Mucosa of gallbladder (tissue), 1 donor: ENCODE measurements around the gene NISCH. TPM values are rescaled to one million over a fixed set of nuclear protein-coding genes. Genes with fewer than 3 reads are reported as not detected.

Experiments used
- DNase-seq: peaks from one replicate; pipeline ENCODE4 v3.0.0-alpha.2; 2020; ENCODE audit warnings: low spot score
- total RNA-seq: library from RNA; stranded (reverse); gene quantifications from one replicate; pipeline ENCODE4 v1.2.1, GENCODE V29; 2021
- donor health status: DM: no; HTN: no; CAD: no.

Gene NISCH
- total RNA-seq, 1 donor from 2014 or later = 111 TPM

DNA sequence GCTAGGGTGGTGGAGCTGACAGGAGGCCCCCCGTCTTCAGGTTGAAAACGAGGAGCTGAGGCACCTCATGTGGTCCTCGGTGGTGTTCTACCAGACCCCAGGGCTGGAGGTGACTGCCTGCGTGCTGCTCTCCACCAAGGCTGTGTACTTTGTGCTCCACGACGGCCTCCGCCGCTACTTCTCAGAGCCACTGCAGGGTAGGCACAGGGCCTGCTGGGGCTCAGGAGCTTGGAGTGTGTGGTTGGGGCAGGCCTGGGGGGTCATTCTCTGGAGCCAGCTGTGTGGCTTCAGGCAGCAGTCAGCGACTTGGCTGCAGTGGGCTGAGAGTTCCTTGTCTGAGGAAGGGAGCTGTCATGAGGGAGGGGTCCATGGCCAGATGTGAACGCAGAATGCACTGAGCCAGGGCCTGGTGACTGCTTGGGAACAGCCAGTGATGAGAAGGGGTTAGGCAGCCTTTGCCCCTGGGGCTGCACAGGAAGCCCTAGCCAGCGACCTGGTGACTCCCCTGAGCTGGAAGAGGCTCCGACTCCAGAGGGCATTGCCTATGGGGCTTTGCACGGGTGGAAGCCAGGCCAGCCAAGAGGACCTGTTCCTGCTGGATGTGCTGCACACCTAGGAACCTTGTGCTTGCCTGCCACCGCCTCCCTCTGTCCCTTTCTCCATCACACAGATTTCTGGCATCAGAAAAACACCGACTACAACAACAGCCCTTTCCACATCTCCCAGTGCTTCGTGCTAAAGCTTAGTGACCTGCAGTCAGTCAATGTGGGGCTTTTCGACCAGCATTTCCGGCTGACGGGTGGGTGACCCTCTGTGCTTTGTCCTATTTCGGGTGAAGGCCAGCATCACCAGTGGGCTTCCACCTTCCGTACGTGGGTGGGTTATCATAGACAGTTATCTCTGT, 34.9 kb downstream of the NISCH start:
- DNase-seq = no peak

DNA sequence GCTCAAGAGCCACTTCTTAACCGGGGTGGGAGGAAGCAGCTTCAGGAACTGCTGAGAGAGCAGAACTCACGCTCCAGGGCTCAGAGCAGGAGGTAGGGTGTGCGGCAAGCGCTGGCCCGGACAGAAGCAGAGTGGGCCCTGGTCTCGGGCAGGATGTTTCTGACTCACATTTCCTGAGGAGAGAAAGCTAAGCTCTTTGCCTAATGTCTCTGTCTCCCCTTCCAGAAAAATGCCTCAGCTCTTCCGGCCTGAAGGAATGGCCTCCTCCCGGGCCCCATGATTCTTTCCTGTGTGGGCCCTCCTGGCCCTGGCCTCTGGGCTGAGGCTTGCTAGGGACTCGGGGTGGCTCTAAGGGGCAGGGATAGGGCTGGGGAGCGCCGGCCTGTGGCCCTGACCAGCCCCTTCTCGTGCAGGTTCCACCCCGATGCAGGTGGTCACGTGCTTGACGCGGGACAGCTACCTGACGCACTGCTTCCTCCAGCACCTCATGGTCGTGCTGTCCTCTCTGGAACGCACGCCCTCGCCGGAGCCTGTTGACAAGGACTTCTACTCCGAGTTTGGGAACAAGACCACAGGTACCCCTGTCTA, 35.6 kb downstream of the NISCH start:
- DNase-seq = no peak

DNA sequence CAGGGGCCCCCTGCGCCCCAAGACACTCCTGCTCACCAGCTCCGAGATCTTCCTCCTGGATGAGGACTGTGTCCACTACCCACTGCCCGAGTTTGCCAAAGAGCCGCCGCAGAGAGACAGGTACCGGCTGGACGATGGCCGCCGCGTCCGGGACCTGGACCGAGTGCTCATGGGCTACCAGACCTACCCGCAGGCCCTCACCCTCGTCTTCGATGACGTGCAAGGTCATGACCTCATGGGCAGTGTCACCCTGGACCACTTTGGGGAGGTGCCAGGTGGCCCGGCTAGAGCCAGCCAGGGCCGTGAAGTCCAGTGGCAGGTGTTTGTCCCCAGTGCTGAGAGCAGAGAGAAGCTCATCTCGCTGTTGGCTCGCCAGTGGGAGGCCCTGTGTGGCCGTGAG, 36.7 kb downstream of the NISCH start:
- DNase-seq = no peak

DNA sequence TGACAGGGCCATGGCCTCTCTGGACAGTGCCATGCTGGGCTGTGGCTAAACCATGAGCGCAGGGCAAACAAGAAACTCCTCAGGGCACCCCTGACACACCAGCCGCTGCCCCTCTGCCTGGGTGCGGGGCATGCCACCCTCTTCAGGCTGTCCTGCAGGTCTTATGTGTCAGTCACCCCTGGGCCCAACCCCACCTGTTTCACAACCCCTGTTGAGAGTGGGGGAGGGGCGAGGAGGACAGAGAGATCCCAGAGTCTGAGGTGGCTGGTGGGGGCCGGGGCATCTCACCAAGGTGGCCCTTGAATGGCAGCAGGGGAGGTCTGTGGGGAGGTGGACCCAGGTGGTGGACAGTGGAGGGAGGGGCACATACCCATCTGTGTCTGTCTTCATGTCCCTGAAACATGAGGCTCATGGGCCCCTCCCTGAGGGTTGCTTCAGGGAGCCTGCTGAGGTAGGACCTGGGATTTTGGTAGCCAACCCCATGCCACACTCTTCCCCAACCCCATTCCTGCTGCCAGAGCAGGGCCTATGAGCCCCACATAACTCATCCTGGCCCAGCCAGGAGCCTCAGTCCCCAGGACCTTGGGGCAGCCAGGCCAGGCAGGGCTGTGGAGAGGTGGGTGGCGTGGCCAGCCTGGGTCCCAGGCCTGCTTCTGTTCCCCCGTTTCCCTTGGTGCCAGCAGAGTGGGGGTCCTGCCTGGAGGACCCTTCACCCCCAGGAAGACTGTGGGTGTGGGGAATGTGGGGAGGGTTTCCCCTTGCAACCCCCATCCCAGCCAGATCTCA, 38.0 kb downstream of the NISCH start:
- DNase-seq = no peak

DNA sequence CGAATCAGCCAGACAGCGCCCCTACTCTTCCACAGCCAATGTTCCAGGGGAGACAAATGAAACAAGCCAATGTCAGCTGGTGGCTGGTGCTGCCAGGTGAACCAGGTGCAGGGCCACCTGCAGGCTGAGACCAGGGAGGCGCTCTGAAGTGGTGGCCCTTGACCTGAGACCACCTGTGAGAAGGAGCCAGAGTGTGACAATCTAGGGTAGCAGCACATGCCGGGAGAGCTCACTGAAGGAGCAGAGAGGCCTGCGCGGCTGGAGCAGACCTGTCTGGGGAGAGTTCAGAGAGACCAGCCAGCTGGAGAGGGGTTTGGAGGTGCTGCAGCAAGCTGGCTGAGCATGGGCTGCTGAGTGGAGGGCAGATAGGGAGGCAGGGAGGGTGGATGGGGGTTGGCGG, 39.0 kb downstream of the NISCH start:
- DNase-seq = no peak

DNA sequence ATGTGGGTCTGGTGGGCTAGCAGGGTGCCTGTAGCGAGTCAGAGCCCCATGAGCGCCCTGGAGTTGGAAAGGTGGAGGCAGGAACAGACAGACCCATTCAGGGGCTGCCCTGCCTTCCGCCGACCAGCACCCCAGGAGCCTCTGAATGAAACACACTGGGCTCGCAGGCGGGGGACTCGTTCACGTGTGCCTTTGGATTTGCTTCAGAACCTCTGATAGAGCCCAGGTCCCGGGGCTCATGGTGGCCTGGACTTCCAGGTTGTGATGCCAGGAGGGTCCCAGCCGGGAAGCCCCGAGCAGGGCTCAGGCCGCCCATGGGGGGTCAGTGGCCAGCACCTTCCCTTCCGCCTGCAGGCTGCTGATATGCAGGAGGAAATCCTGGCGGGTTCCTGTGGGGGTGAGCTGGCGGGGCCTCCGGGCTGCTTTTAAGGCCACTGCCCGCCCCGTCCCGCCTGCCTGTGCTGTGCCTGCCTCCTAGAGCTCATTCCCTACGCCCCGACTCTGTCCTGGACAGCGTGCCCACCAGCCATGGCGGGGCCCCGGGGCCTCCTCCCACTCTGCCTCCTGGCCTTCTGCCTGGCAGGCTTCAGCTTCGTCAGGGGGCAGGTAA, 39.6 kb downstream of the NISCH start, which contains the start of gene STAB1:
Gene STAB1 (plus strand): TSS at position 453 of the 610 bp plus-strand sequence. CDS start 76 bp downstream, at position 529.
- DNase-seq = no peak

DNA sequence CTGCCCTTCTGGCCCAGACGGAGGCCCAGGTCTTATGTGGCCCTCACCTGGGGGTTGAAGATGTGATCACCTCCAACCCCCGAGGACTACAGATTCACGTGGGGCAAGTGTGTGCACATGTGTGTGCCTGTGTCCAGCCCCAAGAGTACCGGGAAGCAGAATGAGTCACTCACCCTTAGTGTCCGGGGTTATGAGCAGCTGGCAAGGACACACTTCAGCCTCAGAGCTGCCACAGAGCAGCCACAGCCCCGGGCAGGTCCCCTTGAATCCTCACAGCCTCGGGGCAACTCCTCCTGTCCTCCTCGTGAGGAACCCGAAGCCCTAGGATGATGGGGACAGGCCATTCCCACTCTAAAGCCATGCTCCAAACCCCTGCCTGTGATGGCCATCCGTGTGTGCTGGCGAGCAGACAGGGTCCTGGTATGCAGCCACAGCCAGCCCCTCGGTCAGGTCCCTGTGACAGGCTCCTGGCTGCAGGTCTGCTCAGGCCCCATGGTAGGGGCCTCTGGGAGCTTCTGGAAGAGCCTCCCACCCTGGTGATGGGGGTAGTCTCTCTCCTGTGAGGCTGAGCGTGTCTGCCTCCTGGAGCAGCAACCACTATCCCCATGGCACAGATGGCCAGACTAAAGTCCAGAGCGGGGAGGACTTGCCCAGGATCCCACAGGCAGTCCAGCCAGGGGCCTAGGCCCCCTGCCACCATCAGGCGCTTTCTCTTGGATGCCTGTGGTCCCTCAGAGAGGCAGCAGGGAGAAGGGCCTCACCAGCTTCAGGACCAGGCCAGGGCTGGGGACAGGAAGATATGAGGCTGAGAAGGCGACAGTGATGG, 40.6 kb downstream of the NISCH start:
- no peak for DNase-seq

DNA sequence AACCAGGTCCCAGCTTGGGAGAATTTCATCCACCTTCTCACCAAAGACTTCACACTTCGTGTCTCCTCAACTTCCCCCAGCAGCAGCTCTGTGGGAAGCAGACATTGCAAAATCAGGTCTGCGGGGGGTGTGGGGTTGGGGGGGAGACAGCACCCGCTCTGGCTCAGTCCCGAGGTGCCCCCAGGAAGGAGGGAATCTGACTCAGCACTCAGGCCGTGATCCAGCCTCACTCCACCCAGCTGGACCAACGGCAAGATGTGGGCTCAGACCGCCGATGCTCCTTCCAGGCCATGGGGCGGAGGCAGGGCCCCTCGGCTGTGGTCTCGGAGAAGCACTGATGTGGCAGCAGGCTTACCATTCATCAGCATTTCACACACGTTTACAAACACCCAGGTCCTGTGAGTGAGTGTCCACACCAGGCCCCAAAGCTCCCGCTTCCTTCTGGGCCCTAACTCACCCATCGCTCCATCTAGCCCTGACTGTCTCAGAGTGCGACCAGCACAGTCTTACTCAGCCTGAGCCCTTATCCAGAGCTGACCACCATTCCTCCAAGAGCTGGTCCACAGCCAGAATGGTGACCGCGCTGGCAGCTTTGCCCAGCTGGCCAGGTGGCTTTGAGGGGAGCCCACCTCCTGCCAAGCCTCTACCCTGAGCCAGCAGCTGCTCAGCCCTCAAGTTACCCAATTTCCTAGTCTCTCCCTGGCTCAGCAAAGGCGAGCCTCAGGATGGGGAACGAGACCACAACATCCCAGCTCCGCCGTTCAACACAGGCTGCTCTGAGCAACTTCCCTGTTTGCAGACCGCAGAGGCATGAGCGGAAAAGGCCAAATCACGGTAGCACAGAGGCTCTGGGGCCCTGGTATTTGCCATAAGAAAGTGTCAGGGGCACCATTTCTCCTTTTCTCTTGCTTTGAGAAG, 43.0 kb downstream of the NISCH start:
- DNase-seq = peak; percentile 47

DNA sequence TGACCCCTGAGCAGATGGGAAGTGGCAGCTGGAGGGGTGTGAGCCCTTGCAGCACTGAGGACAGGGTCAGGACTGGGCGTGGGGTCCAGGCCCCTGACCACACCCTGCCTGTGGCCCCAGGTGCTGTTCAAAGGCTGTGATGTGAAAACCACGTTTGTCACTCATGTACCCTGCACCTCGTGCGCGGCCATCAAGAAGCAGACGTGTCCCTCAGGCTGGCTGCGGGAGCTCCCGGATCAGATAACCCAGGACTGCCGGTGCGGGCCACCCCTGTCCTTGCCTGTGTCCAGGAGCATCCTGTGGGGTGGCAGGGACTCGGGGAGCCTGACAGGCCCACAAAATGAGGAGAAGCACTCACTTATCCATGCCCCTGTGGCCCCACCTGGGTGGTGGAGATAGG, 45.6 kb downstream of the NISCH start:
- DNase-seq = no peak

DNA sequence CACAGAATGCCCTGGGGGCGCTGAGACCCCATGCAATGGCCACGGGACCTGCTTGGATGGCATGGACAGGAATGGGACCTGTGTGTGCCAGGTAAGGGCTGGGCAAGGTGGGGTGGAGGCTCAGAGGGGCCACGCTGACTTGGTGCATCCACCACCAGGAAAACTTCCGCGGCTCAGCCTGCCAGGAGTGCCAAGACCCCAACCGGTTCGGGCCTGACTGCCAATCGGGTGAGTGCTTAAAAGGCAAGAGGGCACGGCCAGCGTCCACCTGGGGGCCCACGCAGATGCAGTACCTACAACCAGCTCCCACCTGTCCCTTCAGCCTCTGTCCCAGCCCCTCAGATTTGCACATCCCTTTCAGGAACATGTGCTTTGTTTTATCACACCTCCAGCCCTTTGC, 46.6 kb downstream of the NISCH start:
- DNase-seq = no peak

DNA sequence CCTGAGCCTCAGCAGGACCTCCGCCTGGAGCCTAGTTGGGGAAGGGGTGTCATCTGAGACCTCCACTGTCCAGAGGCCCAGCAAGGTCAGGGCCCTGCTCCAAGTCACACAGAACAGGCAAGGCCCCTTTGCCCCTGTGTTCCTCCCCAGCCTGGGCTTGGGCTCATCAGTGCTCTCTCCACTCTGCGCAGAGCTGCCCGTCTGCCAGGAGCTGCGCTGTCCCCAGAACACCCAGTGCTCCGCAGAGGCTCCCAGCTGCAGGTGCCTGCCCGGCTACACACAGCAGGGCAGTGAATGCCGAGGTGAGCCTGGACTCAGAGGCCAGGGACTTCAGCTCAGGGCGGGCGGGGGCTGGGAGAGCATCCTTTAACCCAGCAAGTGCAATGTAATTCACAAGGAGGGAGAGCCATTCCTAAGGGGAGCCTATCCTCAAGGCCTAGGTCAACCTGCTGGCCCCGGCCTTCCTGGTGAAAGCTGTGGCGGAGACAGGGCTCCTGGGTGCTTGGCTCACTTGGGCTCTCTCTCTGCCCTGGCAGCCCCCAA, 47.5 kb downstream of the NISCH start:
- DNase-seq = no peak

DNA sequence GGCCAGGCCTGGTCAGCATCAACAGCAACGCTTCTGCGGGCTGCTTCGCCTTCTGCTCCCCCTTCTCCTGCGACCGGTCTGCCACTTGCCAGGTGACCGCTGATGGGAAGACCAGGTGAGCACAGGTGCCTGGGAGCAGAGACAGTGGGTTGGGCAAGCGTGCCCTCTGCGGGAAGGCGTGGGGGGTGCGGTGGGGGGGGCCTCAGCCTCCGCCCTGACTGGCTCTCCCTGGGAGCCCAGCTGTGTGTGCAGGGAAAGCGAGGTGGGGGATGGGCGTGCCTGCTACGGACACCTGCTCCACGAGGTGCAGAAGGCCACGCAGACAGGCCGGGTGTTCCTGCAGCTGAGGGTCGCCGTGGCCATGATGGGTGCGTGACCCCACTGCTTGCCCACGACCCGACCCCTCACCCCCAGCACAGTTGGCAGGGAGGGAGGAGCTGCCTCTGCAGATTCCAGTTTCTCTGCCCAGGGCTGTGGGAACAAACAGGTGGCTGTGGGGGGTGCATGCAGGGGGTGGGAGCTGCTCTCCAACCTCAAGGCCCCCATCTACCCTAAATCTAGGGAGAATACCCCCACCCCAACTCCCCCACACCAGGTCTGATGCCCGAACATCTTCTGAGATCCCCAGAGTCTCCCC, 48.5 kb downstream of the NISCH start:
- no peak for DNase-seq

DNA sequence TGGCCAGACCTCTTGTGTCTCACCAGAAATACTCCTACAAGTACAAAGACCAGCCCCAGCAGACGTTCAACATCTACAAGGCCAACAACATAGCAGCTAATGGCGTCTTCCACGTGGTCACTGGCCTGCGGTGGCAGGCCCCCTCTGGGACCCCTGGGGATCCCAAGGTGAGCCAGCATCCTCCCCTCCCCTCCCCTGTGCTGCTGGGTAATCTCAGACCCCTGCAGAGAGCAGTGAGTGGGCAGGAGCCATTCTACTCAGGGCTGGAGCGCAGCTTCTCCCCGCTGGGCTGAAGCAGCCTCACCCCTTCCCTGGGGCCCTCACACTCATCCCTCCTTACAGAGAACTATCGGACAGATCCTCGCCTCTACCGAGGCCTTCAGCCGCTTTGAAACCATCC, 49.6 kb downstream of the NISCH start:
- no peak for DNase-seq

DNA sequence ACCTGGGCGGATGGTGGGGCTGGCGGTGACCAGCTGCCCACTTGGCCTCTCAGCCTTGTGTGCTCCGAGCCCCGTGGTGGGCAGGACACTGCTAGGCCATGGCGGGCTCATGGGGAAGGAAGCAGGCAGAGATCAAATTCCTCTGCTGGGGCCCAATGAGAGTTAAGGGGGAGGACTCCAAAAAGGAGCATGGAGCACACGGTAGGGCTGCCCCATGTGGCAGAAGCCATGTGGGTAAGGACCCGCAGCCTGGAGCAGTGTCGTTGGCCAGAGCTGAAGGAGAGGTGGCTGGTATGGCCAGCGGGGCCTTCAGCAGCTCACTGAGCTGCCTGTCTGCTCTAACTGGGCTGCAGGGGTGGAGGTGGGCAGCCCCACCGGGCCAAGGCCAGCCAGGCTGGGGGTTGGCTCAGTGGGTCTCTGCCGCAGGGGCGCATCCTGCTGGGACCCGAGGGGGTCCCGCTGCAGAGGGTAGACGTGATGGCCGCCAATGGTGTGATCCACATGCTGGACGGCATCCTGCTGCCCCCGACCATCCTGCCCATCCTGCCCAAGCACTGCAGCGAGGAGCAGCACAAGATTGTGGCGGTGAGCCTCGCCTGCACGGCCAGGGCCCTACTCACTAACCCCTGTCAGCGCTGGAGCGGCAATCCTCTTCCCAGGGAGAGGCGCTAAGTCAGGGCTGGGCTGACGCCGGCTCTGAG, 51.0 kb downstream of the NISCH start:
- no peak for DNase-seq

DNA sequence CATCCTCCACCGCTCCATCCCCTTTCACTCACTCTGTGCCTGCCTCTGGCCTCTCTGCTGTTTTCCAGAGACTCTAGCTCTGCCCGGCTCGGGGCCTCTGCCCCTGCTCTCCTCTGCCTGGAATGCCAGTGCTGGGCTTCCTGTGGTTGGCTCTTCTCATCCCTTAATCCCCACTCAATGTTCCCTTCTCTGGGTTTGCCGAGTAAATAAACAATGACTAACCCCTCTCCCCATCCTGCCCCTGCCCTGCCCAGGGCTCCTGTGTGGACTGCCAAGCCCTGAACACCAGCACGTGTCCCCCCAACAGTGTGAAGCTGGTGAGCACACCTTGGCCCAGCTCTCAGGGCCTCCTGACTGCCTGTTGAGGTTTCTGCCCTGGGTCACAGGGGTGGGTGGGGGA, 52.0 kb downstream of the NISCH start:
- DNase-seq = no peak

DNA sequence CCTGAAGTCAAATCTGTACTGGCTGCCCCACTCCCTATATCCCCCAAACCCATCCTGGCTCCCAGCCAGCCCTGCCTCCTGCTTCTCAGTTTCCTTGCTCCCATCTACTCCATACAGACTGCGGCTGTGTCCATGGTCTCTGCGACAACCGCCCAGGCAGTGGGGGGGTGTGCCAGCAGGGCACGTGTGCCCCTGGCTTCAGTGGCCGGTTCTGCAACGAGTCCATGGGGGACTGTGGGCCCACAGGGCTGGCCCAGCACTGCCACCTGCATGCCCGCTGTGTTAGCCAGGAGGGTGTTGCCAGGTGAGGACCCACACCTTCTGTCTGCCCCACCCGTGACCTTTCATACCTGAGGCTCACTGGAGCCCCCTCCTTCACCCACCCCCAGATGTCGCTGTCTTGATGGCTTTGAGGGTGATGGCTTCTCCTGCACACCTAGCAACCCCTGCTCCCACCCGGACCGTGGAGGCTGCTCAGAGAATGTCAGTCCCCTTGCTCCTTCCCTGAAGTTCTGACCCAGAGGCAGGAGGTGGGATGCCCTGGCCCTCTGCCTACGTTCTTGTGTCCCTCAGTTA, 54.4 kb downstream of the NISCH start:
- DNase-seq = no peak

DNA sequence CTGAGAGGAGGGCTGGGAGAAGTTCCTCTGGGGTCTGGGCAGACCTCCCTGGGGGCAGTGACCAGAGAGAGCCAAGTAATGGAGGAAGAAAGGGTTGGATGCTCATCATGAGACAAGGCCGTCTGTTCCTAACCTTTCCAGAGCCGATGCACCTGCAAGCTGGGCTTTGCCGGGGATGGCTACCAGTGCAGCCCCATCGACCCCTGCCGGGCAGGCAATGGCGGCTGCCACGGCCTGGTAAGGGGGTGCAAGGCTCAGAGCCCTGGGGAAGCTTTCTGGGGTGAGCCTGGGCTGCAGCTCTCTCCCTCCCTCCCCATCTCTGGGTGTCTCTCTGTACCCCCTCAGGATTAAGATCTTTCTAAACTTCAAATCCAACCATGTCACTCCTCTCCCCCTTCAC, 56.1 kb downstream of the NISCH start:
- DNase-seq = no peak

DNA sequence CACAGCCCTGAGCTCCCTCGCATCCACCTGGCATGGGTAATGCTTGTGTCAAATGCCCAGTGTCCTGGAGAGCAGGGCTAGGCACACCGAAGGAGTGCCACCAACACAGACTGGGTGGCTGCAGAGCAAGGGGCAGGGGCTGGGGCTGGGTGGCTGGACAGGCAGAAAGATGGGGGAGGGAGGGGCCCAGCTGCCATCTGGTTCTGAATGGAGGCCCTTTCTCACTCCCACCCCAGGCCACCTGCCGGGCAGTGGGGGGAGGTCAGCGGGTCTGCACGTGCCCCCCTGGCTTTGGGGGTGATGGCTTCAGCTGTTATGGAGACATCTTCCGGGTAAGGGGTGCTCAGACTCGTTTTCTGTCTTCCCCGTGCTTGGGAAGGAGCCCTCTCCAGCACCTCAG, 56.7 kb downstream of the NISCH start:
- no peak for DNase-seq
